HG03575 (cell line): ENCODE results near the gene FLNB.

ENCODE experiments used
- ATAC-seq: cut with Tn5 transposase; IDR thresholded peaks from one replicate; pipeline ENCODE4 v1.9.1; 2021; ENCODE audit not compliant: unreplicated experiment, insufficient number of reproducible peaks, low FRiP score; ENCODE audit errors: extremely low read depth

The FLNB gene

DNA sequence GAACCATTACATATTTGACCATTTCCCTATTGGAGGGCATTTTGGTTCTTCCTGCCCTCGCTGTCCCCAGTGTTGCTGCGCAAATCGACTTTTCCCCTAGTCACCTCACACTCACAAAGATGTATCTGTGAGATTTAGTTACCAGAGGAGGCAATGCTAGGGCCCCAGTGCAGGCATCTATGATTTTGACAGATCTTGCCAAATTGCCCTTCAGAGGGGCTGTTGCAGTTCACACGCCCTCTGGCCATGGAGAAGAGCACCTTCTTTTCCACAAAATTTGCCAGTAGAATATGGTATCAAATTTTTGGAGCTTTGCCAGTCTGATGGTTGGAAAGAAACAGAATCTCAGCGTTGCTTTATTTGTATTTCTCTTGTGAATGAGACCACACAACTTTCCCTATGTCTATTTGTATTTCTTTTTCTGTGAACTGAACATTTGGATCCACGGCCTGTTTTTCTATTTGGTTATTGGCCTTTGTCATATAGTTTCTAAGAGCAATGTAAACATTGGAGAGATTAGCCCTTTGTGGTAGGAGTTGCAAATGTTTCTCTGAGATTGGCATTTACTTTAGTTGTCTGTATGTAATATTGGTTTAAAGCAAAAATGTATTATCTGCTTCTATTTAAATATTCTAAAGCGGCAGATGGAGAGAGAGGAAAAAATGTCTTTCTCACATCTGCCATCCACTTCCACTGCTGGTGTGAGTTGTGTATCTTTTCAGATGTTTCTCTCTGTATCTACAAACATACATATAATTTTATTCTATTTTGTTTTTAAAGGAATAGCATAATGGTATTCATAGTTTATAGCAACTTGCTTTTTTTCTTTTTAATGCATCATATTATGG is 136.5 kb downstream of the FLNB start:
- no peak for ATAC-seq

DNA sequence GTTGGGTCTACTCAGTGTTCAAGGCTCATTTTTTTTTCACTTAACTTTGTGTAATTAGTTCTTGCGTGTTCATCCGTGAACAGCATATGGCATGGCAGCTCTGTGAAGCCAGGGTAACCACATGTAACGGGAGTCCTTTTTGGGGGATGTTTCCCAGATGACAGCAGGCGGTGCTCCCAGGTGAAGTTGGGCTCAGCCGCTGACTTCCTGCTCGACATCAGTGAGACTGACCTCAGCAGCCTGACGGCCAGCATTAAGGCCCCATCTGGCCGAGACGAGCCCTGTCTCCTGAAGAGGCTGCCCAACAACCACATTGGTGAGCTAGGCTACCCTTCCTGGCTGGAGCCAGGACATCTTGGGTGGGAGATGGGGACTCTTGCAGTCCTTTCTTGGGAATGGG is 139.8 kb downstream of the FLNB start:
- no peak for ATAC-seq

DNA sequence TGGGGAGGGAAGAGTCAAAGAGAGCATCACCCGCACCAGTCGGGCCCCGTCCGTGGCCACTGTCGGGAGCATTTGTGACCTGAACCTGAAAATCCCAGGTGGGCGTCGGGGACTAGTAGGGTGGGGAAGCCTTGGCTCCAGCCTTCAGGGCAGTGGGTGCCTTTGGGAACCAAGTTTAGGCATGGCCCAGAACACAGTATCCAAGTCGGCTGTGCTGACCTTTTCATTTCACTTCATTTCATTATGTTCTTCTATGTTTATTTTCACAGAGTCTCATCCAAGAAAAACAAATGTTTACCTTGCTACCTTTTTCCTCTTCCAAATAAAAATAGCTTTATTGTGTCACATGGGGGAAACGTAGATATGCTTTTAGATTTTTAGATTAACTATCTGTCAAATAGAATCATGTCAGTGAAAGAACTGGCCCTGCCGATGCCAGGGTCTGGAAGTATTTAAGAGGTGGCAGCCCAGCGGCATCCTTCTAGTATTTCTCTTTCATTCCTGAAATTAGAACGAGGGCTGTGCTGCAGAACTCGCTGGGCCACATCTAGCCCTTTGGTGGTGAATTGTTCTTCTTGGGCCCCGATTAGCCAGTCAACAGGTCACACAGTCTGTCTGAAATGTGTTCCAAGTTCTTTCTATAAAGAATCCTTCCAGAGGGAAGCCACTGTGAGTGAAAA is 142.0 kb downstream of the FLNB start:
- ATAC-seq, result no peak

DNA sequence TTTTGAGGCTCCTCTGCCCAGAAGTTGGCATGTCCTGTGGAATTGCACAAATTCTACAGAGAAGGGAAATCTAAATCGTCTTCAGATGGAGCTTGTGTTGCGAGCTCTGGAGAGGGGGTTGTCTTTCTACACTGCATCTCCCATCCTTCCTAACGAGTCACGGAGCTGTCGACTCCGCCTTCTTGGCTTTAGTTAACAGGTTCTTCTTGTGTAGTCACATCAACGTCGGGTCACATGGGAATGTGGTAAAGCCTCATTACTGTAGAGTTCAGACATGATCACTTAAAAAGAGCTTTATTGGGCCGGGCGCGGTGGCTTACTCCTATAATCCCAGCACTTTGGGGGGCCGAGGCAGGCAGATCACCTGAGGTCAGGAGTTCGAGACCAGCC is 142.6 kb downstream of the FLNB start:
- ATAC-seq, result no peak

DNA sequence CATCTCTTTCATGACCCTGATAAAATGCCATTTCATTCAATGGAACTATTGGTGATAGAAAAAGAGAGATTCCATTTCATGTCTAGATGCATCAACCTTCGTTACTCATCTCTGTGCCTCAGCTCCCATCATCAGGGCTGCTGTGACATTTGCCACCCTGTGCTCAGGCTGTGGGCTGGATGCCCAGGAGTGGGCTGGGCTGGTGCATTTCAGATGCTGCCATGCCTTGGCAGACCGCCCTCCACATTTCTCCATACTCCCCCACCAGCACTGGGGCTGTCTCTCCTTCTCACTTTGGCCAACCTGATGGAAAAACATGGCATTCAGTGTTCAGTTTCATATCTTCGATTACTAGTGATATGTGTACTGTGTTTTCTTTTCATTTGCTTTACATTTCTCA is 143.4 kb downstream of the FLNB start:
- ATAC-seq, result no peak

DNA sequence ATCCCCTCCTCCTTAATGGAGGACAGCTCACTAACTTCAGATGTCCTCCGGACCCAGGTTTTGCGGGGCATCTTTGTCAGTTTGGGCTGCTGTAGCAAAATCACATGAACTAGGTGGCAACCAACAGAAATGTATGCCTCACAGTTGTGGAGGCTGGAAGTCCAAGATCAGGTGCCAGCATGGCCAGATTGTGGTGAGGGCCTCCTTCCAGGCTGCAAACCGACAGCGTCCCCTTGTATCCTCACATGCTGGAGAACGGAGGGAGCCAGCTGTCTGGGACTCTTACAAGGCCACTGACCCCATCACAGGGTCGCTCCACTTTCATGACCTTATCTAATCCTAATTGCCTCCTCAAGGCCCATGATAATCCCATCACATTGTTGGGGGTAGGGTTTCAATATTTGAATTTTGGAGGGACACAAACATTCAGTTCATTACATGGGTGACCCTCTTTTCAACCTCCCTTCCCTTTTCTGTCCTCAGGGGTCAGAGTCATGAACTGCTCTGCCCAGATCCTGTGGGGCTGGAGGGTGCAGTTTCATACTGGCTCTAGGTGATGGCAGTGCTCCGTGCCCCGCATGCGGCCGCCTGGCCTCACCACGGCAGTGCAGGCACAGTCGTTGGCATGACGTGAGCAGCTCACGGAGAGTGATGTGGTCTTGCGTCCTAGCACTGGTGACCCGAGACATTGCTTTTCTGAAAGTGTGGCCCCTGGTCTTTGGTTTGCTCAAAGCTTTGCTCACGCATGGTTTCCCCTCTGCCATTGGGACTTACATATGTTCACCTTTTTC is 144.2 kb downstream of the FLNB start:
- ATAC-seq, result no peak

DNA sequence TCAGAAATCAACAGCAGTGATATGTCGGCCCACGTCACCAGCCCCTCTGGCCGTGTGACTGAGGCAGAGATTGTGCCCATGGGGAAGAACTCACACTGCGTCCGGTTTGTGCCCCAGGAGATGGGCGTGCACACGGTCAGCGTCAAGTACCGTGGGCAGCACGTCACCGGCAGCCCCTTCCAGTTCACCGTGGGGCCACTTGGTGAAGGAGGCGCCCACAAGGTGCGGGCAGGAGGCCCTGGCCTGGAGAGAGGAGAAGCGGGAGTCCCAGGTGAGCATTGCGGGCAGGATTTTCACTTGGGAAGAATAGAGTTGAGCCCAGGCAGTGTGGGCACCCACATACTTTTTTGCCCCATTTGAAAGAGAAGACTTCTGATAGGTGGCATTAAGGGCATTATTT is 145.1 kb downstream of the FLNB start:
- no peak for ATAC-seq

DNA sequence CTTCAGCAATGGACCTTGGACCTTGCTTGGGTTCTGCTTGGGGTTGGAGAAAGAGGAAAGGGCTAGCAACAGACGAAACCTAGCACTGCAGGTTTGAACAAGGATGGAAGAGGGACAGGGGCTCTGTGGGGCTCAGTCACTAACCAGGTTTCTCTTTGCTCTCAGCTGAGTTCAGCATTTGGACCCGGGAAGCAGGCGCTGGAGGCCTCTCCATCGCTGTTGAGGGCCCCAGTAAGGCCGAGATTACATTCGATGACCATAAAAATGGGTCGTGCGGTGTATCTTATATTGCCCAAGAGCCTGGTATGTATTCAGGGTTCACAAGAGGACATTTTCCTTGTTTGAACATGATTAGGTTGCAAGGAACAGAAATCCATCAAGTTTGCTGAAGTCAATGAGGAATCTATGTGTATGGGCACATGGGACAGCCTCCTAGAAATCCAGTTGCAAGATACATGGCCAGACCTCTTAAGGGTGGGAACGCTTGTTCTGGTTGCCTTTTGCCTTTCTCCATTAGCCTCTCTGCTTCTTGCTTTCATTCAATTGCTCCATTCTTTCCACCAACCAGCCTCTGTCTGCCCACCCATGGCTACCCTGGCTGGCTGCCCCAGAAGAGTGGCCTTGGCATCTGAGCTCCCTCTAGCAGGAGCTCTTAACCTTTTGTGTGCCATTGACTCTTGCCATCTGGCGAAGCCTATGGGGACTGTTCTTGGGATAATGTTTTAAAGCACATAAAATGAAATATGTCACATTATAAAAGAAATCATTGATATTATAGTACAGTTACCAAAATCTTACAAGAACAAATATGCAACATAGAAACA is 146.6 kb downstream of the FLNB start:
- no peak for ATAC-seq

DNA sequence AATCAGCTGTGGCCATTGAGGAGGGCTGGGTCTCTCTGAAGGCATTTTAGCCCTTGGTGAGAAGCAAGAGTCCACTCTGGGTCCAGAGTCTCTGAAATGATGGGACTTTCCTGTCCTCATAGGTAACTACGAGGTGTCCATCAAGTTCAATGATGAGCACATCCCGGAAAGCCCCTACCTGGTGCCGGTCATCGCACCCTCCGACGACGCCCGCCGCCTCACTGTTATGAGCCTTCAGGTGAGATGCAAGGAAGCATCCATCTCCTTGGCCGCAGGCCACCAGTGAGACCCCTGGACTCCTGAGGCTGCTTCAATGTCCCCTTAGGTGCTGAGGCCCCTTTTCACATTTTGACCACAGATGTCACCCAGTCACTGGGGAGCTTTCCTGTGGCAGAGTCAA is 147.6 kb downstream of the FLNB start:
- ATAC-seq, result no peak

DNA sequence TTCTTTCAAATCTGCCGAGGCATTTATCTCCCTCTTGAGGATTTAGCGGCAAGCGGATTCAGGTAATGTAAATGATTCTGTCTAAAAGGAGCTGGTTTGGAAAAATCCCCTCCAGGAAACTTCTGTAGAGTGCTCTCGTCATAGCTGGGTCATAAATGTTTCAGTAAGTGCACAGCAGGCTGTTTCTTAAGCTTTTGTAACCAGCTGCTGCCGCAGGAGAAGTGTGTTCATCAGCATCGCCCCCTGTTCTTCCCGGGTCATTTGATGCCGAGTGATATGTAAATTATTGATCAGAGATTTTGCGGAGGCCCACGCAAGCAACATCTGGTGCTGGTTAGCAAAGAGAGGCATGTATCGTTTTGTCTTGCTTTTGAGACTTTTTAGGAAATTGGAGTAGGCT is 149.5 kb downstream of the FLNB start:
- no peak for ATAC-seq

DNA sequence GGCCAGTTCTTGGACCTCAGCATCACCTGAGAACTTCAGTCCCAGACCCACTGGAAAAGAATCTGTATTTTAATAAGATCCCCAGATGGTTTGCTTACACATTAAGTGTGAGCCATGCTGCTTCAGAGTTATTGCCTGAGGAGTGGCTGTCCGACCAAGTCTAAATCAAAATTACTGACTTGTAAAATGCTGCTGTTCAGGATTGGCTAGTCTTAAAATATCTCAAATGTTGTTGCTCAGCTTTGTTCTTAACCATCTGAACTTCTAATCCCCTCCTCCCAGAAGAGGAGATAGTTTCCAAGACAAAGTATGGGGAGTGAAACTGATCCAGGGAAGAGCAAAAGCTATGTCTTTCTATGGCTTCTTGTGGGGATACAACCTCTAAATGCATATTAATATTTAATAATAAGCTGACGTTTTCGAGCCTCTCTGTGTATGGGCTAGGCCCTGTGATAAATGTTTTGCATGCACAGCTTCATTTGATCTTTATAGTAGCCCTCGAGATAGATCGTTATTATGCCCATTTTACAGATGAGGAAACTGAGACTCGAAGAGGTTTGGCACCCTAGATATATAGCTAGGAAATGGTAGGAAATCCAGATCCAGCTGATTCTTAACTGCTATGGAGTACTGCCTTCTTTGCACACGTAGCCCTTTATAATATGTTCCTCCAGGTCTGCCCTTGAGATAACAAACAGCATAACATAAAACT is 150.4 kb downstream of the FLNB start:
- no peak for ATAC-seq

DNA sequence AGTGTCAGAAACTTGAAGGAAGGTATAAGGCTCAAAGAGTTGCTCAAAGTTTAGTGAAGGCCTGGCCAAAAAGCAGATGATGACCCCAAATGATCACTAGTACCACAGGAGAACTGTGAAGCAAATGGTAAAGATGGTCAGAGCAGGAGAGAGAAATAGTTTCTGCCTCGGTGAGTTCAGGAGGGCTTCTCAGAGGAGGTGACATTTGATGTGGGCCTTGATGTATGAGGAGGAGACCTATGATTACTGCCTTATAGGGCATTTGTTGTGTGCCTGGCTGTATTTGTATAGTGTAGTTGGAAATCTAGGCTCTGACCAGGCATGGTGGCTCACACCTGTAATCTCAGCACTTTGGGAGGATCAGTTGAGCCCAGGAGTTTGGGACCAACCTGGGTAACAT is 152.2 kb downstream of the FLNB start:
- no peak for ATAC-seq

DNA sequence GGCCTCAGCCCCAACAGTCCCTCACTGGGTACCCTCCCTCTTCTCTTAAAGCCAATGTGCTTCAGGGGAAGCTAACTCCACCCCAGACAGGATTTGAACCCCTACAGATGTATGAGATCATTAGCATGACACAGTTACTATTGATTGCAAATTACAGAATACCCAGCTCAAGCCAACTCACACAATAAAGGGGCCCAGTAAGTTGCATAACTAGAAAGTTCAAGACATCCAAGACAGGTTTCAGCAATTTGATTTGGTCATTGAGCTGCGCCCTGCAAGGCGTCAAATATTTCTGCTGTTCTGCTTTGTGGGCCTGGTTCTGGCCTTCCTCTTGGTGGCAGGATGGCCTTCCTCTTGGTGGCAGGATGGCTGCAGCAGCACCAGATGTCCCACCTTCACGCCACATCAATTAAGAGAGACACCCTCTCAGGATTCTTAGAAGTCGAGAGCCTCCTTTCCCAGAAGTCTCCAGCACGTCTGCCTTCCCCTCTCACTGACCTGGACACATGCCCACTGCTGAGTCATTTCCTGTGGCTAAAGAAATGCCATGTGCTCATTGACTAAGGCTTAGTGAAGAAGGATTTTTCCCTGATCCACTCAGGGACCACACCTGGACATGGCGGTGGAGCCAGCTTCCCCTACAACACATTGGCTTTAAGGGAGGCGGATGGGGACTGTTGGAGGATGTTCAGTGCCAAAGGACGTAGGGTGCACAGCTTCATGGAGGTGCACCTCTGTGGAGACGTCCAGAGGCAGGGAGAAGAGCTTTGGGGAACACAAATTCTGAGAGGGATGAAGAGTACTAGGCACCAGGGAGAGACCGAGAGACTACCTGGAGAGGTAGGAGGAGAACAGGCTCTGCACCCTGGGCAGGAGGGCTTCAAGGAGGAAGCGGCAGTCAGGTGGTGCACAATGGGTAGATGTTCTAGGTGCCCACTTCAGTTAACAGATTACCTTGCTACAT is 153.5 kb downstream of the FLNB start:
- ATAC-seq, result no peak

DNA sequence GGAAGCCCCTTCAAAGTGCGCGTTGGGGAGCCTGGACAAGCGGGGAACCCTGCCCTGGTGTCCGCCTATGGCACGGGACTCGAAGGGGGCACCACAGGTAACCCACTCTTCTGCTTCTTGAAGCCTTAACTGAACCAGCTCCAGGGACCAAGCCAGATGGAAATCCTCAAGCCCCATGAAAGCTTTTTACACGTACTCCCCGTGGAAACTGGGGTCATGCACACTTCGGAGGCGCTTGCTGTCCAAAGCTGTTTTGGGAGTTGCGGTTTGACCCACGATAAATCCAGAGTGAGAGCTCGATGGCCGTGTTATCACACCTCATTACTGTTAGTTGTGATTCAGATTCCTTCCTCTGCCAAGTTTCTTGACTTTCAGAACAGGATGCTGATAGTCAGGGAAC is 155.0 kb downstream of the FLNB start:
- no peak for ATAC-seq

DNA sequence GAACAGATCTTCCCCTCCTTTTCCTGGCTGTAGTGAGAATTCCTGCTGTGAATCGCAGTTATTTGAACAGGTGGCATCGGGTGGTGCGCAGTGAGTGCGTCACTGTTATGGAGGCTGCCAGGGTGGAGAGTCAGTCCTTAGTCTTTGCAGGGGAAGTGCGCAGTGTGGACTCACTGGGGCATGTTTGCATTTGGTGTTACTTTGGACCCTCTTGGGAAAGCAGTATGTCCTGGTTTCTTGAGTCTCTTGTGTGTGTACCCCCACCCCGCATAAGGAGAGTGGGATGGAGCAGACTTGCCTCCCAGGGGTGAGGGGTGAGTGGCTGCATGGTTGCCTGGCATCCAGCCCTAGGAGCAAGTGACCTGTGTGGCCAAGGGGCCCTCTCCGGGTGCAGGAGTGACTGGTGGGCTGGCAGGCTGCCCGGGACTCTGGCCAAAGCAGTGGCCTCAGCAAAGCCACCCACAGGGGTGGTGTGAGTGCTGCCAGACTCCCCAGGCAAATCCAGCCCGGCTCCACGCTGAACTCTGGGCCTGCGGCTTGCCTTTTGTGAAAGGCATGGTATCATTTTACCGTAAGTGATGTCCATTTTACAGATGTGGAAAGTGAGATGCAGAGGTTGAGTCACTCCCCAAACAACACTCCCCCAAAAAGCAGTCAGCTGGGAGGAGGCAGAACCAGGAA is 156.1 kb downstream of the FLNB start:
- ATAC-seq, result no peak

DNA sequence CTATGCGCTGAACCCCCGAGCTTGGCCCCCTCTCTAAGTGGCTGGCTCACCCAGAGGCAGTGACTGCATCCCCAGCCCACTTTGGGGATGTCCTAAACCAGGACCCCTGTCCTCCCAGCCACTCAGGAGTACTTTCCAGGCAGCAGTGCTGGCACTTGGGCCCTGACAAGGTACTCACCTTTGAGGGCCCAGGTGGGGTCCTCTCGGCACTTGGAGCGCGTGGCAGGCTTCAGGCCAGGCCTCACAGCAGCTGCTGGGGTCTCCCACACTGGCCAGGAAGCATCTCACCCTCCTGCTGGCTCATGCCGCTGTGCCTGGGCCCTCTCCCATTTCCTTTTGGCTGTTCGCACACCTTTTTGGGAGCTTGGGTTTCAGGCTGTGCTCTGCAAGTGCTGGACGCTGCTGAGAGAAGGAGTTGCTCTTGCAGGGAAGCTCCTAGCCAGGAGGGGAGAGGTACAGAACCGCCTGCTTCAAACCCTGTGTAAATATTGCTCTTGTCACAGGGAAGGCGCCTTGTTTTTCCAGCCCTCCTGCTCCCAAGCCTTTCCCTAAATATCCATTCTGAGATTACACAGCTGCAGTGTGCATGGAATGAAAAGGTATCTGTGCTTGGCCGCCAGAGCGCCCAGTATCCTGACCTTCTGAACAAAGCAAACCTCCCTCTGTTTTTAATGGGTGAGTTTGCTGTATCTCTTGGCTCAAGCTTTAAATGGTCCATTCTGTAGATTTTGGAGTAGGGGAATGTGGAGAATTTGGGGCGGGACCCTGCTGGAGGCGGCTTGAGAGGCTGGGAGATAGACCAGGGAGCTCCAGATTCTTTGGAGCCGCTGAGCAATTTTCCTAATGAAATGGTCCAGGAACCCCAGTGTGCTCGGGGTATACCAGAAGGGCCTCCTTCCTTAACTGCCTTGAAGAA is 156.9 kb downstream of the FLNB start:
- no peak for ATAC-seq
